HG02852 (cell line): ENCODE data around the gene NAIF1.
A peak's percentile ranks its signal among the peaks of the same experiment; 100 is the strongest.
"Not testable (repeated sequence)": the region's sequence is repeated elsewhere in the genome, so short reads cannot be mapped to it uniquely, and the experiment has no call there.

ENCODE experiments used
- ATAC-seq: cut with Tn5 transposase; IDR thresholded peaks from one replicate; pipeline ENCODE4 v1.9.1; 2021; ENCODE audit warnings: mild to moderate bottlenecking, moderate library complexity; ENCODE audit not compliant: unreplicated experiment

Gene NAIF1

DNA sequence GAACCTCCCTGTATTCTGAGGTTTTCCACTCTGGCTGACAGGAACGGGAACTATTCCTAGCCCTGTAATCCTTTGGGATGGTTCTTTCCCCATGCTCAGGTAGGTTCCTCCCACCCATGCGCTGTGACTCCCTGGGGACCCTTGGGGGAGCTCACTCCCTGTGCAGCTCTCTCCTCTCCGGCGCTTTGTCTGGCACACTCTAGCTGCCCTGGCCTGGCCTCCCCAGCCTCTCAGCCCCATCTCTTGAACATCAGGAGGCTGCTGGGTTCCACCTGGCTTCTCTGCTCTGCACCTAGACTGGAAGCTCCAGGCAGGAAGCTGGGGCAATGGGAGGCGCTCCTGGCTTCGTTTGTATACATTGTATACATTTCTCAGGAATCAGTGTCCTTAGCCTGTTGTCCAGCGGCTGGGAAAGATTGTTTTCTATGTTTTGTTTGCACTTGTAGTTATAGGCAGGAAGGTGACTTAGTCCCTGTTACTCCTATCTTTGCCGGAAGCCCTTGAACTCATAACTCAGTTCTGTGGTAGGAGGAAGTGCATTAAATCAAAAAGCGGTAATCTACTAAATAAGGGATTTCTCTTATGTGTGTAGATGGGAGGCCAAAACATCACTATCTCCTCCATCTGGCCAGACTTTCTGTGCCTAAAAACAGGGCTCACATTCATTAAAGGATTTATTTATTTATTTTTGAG is 21.3 kb upstream of the NAIF1 start:
- no peak for ATAC-seq

DNA sequence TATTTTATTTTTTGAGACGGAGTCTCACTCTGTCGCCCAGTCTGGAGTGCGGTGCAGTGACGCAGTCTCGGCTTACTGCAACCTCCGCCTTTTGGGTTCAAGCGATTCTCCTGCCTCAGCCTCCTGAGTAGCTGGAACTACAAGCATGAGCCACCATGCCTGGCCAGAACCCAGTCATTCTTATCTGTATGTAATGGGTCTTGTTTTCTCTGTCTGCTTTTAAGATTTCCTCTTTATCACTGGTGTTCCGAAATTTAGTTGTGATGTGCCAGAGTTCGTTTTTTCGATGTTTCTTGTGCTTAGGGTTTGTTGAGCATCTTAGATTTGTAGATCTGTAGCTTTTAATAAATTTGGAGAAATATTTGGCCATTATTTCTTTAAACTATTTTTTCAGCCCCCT is 20.1 kb upstream of the NAIF1 start:
- no peak for ATAC-seq

DNA sequence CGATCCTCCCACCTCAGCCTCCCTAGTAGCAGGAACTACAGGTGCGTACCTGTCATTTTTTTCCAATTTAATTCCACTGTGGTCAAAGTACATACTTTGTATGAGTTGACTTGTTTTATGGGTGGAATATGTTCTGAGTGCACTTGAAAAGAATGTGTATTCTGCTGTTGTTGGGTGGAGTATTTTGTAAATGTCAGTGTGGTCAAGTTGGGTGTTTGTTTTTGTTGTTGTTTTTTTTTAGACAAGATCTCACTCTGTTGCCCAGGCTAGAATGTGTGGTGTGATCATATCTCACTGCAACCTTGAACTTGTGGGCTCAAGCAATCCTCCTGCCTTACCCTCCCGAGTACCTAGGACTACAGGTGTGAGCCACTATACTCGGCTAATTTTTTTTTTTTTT is 18.8 kb upstream of the NAIF1 start:
- ATAC-seq: no peak

DNA sequence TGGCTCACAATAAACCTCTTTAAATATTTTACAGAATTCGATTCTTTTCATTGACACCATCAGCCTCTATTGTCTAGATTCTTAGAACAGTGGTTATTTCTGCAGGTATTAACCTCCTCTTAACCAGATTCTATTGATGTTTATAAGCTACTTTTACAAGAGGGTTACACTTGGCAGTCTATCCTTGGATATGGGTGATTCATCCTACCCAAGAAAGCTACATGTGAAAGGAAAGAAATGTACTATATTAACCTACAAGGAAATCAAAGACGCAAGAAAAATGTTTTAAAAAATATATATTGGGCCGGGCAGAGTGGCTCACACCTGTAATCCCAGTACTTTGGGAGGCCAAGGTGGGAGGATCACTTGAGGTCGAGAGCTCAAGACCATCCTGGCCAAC is 17.6 kb upstream of the NAIF1 start:
- ATAC-seq: no peak

DNA sequence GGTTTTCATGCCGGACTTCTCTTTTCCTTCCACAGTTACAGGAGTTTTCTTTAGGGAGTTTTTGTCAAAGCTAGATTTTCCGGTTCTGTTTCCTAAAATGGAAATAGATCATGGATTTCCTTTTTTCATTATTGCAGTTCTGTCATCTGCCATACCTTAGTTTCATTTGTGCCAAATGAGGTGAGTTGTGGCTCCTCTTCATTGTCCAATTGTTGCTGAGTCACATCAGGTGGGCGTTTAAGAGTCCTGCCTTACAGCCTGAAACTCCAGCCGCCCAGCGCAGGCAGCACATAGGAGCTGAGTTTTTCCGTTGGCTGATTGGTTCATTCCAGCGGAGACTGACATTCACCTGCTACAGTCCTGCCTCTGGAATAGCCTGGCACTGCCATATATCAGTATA is 15.0 kb upstream of the NAIF1 start:
- ATAC-seq: no peak

DNA sequence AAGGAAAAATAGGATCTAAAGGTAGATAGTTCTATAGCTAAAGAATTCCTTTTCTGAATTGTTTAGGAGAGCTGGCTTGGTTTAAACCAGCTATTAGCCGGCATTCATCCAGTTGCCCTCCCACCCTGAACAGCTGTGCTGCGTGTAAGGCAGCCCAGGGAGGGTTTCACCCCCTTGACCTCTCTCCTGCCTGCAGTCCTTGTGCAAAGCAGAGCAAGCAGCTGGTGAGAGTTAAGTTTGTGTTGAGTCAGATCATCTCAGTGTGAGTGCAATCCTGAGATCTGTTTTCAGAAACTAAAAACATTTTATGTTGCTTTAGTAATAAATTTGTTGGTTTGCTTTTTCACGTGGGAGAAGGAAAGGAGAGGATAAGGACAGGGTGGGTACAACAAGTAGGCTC is 13.9 kb upstream of the NAIF1 start:
- no peak for ATAC-seq

DNA sequence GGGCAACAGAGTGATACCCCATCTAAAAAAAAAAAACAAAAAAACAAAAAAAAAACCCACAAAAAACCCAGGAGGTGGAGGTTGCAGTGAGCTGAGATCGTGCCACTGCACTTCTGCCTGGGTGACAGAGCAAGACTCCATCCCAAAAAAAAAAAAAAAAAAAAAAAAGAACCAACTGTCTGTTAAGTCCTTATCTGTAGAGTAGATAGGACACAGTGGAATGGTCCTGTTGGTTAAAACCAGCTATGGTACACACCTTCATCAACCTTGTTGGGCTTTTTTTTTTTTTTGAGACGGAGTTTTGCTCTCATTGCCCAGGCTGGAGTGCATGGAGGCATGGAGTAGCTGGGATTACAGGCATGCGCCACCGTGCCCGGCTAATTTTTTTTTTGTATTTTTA is 13.1 kb upstream of the NAIF1 start:
- ATAC-seq: no peak

DNA sequence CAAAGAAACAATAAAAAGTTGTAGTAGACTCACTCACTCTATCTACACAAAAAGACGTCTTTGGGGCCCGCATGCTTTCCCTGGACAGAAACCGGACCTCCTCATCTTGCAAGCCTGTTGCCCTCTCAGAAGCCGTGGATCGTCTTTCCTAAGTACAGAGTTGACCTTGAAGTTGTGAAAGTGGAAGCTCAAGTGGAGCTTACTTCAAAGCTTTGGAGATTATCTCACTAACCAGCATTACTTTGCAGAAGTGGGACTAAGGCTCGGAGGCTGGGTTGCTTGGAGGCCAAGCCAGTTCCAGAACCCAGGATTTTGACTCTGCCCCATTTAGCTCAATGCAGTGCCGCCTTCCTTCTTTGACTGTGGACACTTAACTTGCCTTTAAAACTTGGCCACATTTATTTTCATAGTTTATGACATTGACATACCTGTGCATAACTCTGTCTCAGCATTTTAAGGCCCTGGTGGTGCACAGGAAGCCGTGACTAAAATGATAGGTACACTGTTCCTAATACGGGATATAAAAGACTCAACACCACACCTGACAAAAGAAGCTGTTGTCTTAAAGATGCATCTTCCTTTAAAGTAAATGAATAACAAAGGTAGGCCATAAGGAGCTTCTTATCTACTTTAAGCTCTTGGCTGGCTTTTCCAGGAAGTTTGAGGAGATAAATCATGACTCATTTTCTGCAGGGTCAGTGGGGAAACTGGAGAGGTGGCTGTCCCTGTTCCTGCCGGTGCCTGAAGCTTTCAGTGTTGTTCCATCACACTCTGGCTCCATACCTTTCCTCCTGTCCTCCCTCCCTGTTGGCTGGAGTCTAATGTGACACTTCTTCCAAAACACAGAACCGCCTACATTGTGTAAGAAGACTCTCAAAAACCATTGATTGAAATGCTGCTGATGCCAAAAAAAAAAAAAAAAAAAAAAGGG is 11.6 kb upstream of the NAIF1 start:
- ATAC-seq: no peak

DNA sequence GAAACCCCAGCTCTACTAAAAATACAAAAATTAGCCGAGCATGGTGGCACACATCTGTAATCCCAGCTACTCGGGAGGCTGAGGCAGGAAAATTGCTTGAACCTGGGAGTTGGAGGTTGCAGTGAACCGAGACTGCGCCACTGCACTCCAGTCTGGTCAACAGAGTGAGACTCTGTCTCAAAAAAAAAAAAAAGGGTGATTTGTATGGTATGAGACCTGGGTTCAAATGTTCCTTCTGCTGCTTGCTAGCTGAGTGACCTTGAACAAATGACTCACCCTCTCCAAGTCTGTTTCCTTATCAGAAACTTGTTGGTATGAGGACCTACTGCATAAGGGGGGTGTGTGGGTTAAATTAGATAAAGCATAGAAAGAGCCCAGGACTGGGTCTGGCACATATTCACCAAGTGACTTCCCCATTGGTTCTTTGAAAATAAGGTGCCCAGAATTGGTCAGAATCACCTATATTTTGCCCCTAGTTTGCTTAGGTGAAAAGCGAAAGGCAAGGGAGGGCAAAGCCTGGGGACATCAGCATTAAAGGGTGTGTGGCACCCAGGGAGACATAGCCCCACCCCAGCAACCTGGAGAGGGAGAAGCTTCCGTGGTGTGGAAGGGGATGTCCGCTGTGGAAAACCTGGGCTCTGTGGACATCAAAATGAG is 10.9 kb upstream of the NAIF1 start:
- ATAC-seq: no peak

DNA sequence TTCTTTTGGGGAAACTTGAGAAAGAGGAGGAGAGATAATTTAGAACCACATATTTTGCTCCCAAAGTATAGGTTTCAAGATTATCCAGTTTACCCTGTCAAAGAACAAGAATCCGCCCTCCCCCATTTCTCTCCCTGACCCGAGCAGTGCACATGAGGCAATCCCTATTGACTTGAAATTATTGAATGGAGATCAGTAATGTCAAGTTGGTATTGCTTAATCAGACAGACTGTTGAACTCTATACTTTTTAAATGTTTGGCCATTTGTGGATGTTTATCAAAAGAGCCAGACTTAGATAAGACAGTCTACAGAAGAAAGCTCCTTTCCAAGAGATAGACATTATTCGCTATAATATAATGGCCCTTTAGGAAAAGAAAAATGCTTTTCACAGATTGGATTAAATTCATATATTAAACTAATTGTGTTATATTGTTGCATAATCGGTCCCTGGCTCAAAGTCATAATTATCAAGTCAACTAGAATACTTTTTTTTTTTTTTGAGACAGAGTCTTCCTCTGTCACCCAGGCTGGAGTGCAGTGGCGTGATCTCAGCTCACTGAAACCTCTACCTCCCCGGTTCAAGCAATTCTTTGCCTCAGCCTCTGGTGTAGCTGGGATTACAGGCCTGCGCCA is 6.2 kb upstream of the NAIF1 start:
- no peak for ATAC-seq

DNA sequence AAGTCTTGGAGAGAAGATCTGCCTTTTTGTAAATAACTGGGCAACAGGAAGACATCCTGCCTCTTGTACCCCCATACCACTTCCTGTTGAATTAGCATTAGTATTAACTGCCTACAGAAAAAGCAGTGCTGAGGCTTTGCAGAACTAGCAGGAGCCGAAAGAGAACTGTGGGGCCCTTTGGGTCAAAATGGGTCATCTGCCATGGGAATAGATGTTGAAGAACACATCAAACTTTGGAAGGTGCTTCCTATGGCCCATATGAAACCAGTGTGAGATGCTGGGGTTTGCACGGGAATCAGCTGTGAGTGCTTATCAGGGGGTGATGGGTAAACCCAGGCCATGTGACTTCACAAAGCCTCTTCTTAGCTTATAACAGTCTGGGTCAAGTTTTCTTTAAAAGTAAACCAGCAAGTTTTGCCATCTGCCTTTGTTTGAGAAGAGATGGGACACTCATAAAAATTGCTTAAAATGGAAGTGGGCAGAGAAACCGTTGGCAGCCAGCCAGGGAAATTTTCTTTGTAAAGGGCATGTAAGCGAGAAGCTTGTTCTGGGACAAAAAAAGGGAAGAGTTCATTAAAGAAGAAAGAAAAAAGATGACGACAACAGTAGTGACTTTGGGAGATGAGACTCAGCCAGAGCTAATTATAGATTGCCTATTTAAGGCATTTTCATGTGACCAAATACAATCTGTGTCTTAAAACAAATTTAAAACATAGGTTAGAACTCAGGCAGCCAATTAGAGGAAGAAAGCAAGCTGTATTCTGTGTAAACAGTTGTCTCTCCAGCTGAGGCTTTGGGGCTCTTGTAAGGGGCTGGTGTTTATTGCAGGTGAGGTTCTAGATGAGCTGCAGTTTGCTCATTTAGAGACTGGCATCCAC is 5.3 kb upstream of the NAIF1 start:
- ATAC-seq: no peak

DNA sequence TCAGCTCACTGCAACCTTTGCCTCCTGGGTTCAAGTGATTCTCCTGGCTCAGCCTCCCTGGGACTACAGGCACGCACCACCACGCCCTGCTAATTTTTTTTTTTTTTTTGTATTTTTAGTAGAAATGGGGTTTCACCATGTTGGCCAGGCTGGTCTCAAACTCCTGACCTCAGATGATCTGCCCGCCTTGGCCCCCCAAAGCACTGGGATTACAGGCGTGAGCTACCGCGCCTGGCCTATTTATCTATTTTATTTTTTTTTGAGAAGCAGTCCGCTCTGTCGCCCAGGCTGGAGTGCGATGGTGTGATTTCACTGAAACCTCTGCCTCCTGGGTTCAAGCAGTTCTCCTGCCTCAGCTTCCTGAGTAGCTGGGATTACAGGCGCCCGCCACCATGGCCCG is 4.4 kb upstream of the NAIF1 start:
- not testable (repeated sequence) for ATAC-seq

DNA sequence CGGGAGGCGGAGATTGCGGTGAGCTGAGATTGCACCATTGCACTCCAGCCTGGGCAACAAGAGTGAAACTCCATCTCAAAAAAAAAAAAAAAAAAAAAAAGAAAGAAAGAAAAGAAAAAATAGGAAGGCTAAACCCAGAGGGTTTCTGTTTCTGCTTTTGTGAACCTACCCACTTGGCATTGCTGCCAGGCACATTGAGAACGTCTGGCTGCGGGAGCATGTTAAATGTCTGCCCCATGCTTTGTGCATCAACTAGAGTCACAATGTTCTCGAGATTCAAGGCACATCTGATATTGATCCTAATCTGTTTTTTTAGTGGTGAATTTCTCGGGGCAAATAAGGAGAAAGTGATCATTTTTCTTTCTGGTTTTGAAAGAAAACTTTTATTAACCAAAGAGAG is 3.8 kb upstream of the NAIF1 start:
- ATAC-seq: no peak

DNA sequence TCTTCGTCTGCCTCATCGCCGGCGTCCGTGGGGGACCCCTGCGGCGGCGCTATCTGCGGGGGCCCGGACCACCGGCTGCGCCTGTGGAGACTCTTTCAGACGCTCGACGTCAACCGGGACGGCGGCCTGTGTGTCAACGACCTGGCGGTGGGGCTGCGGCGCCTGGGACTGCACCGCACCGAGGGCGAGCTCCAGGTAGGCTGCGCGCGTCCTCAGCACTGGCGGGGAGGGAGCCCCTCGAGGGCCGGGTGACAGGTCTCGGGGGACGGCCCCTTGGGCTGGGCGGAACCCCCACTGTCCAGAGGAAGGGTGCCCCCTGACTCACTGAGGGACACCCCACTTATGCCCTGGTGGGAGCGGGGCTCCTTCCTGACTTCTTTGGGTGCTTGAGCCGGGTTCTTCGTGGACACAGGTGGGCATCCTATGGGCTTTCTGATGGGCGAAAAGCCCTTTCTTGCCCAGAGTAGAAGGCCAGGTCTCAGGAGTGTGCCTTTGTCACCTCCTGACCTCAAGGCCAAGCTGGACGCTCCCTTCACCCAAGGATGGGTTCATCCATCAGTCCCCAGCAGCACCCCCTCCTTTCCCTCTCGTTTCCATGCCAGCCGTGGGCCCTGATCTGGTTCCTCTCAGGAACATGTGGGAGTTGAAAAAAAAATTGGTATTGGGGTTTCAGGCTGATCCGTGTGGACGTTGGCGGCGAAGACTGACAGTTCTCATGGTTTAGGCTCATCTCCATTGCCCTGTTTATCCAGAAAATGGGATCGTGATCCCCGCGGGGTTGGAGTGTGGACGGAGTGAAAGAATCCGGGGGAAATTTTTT is 1.5 kb upstream of the NAIF1 start:
- ATAC-seq: peak; percentile 14

DNA sequence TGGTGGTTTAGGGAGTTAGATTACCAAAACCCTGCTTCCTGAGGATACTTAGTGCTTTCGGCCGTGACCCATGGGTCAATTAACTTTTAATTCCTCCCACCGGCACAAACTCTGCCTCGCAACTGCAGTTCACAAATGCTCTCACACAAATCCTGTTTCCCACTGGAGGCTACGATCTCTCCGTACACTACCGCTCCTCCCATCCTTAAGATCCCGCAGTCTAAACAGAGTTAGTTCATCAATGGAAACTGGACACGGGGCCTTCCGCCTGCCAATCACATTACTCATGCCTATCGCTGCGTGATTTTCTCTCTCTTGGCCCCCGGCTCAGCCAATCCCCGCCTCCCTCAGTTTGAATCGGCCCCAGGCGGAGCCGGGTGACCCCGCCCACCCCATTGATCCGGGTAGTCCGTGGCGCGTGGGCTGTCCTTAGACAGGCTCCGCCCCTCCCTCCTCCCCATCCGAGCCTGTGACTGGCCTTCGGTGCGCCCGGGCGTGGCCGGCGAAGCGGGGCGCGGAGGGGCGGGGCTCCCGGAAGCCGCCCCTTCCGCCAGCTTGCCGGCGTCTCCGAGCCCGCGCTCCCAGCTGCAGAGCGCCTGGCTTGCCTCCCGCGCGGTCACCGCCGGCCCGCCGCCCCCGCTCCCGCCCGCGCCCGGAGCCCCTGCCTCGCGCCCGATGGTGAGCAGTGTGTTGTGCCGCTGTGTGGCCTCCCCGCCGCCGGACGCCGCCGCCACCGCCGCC is 695 bp upstream of the NAIF1 start, which contains the start of gene SLC25A25:
Gene SLC25A25, plus strand, starts transcription at position 588 of the 741 bp plus-strand sequence. Its CDS starts 88 bp downstream, at position 676.
- peak; percentile 66 for ATAC-seq

DNA sequence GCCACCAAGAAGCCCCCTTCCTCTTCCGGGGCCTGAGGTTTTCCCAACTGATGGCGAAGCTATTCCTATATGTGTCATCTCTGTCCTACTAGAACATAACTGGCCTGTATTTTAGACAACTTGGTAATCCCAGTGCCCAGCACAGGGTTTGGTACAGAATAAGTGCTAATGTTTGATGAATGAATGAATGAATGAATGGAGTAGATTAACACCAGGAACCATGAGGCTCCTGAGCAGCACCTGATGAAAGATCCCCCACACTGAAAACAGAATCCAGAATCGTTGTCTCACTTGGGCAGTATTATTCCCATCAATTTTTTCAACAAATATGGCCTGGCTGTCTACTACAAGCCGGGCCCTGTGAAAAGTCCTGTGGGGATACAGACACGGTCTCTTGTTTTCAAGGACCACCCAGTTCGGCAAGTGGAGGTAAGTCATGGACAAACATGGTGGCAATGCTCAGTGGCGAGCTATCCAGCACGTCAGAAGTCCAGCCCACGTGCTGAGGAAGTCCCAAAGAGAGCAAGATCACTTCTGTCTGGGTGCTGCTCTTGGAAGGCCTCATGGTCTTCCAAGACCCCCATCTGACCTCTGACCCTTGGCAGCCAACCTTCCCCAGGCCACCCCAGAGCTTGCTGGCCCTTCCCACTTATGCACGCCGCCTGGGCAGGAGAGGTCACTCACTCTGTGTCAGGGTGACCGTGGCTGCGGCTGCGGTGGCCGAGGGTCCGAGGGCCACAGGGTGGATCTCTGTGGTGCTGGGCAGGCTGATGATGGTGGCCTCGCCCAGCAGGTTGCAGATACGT is 1.0 kb downstream of the NAIF1 start:
- ATAC-seq: no peak

DNA sequence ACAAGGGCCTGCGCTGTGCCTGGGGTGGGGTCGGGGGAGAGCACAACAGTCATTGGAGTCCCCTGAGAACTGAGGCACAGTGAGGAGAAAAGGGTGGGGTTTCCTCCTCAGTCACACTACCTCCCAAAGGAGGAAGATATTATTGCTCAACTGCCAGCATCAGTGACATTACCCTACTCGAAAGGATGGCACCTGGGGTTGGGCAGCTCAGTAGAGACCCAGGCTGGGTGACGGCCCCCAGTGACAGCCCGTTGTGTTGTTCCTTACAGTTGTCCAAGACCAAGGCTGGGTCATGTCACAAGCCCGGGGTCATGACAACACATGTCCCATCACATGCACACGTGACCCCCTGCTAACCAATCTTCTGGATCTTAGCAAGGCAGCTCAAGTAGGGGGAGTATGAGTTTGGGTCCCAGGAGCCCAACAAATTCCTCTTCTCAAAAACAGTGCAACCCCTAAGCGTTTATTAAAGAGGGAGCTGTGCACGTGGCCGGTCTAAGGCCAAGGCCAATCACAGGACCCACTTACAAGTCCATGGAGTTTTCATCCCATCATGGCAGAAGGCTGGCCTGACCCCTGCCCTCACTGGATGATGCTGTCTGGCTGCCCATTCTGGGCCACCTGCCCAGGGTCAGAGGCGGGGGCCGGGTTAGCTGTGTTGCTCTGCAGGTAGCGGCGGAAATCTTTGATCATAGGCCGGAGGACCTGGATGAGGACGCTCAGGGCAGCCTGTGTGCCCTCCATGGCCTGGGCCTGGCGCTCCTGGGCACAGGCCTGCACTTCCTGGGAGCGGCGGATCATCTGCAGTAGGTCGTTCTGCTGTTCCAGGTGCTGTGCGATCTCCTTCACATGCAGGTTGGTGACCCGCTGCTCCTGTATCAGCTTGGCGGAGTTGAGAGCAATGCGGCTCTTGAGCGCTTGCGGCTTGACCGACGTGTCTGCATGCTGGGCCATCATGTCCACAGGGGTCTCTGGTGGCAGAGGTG is 4.0 kb downstream of the NAIF1 start:
- no peak for ATAC-seq
